Measurements from ENCODE around the gene PTPRF. TPM values are rescaled to one million over a fixed set of nuclear protein-coding genes. Genes with fewer than 3 reads are reported as not detected.

The PTPRF gene
- total RNA-seq, 1 donor, result 42.7 TPM

DNA sequence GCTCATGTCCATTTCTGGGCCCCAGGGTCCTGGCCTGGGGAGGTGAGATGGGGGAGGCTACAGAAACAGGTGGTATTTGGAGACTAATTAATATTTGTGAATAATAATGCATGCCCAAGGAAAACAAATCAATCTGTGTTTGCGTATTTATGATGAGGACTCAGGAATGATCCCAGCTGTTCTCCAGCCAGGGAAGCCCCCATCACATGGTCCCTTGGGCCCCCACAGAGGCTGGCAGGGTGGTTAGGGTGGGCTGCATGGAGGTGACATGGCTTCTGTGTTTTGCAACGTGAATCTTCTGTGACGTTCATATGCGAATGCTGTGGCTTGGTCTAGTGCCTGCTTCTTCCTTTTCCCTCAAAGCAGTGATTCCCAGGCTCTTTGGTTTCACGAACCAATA is 10.5 kb downstream of the PTPRF start:
- no peak overlapping the region for H3K4me3 ChIP-seq (ENCODE audit: low read depth, low read length)

DNA sequence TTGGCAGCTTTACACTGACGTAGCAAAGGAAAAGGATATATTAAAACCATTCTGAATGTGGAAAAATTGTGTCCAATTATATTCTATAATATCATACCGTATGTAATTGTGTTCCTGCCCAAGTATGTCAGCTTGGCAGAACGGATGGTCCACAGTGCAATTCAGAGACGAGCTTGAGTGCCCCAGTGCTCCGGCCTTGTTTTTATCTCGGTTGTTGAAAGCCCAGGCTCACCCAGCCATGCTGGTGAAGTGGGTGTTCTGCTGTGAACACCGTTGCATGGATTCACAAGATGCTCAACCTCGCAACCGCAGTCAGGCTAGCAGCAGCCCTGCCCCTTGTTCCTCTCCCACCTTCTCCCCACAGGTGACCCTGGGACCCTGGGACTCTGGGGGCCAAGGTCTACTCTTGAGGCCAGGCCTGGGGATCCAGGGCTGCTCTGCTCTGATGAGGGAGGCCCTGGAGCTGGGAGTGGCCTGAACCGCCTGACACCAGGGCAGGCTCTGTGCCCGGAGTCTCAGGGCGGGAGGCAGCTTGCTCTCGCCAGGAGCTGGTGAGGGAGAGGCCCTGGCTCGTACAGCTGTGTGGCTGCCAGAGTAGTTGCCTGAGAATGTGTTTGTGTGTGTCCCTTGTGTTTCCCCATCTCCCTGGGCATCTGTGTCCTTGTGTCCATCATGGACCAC is 11.2 kb downstream of the PTPRF start:
- TF ChIP-seq, protein P1, sequence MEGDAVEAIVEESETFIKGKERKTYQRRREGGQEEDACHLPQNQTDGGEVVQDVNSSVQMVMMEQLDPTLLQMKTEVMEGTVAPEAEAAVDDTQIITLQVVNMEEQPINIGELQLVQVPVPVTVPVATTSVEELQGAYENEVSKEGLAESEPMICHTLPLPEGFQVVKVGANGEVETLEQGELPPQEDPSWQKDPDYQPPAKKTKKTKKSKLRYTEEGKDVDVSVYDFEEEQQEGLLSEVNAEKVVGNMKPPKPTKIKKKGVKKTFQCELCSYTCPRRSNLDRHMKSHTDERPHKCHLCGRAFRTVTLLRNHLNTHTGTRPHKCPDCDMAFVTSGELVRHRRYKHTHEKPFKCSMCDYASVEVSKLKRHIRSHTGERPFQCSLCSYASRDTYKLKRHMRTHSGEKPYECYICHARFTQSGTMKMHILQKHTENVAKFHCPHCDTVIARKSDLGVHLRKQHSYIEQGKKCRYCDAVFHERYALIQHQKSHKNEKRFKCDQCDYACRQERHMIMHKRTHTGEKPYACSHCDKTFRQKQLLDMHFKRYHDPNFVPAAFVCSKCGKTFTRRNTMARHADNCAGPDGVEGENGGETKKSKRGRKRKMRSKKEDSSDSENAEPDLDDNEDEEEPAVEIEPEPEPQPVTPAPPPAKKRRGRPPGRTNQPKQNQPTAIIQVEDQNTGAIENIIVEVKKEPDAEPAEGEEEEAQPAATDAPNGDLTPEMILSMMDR (IDR thresholded peaks at IDR 0.05; ENCODE audit: insufficient read depth, low read depth, low read length), result no peak
- no peak for DNase-seq (ENCODE audit: low read depth)

More for the DNA sequence above, 10.5 kb downstream of the PTPRF start:
- TF ChIP-seq, protein P1 (IDR thresholded peaks at IDR 0.05; ENCODE audit: insufficient read depth, low read depth, low read length), result no peak
- DNase-seq (ENCODE audit: low read depth), result no peak

DNA sequence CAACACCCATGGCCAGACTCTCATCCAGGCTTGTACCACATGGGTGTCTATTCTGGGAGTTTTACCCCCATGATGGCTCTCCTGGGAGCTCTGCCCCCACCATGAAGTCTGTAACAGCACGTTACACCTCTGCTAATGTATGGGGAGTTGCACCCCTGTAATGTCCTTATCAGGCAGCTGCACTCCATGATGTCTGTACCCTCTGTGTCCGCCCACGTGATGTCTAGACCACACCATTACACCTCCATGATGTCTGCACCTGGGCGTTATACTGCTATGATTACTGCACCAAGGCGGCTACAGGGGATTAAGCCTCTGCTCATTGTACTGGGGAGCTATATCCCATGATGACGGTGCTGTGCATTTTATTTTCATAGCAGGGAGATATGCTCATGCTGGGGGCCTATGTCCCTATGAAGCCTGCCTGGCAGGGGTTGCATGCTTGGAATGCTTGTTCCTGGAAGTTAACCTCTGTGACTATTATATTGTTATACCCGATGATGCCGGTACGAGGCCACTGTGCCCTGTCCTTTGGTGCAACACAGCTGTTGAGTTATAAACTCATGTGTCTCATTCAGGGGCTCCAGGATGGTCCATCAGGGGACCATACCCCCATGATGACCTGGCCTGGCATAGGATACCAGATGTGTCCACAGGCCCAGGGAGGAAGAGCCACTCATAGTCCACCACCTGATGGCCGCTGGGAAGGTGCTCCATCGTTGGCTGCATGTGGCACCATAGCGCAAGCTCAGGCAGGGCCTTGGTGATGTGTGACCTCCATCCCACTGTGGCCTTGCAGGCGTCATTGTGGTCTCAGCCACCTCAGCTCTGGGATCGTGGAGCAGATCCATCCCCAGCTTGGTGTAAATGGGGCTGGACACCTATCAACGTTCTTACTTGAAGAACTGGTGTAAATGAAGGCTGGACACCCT is 12.1 kb downstream of the PTPRF start:
- no peak overlapping the region for H3K4me3 ChIP-seq (ENCODE audit: low read depth, low read length)
- TF ChIP-seq, protein P1 (IDR thresholded peaks at IDR 0.05; ENCODE audit: insufficient read depth, low read depth, low read length), result no peak
- DNase-seq (ENCODE audit: low read depth), result no peak

More for the DNA sequence above, 11.2 kb downstream of the PTPRF start:
- no peak overlapping the region for H3K4me3 ChIP-seq (ENCODE audit: low read depth, low read length)

DNA sequence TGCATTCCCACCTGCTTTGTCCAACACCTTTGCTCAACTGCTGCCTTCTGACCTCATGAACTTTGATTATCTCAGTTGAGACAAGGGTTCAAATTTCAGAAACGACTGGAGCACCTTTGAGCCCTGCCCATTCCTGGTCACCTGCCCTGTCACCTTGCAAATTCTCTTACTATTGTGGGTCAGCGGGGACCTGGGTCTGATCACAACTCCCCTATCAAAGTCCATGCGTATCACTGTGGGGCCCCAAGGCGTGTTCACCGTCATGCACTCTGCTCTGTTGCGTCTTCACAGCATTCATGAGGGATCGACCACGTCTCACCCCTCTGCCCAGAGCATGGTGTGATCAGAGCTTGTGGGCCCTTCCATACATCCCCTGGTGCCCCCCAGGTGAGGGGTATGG is 12.9 kb downstream of the PTPRF start:
- H3K4me3 ChIP-seq (ENCODE audit: low read depth, low read length), result no peak overlapping the region
- no peak for DNase-seq (ENCODE audit: low read depth)
- TF ChIP-seq, protein P1 (IDR thresholded peaks at IDR 0.05; ENCODE audit: insufficient read depth, low read depth, low read length), result no peak

DNA sequence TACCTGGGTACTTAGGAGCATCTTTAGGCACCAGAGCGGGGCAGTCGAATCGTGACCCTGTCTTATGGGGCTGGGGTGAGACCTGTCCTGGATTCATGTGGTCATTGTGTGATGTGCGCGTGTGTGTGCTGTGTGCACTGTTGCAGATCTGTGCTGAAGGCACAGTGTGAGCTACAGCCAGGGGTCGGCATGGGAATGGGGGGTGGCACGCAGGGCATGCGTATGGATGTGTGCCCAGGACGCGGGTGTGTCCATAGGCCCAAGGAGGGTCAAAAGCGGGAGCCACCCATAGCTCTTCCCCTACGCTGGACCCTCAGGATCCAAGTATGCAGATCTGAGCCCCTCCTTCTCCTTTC is 14.6 kb downstream of the PTPRF start:
- TF ChIP-seq, protein P1 (IDR thresholded peaks at IDR 0.05; ENCODE audit: insufficient read depth, low read depth, low read length), result no peak

DNA sequence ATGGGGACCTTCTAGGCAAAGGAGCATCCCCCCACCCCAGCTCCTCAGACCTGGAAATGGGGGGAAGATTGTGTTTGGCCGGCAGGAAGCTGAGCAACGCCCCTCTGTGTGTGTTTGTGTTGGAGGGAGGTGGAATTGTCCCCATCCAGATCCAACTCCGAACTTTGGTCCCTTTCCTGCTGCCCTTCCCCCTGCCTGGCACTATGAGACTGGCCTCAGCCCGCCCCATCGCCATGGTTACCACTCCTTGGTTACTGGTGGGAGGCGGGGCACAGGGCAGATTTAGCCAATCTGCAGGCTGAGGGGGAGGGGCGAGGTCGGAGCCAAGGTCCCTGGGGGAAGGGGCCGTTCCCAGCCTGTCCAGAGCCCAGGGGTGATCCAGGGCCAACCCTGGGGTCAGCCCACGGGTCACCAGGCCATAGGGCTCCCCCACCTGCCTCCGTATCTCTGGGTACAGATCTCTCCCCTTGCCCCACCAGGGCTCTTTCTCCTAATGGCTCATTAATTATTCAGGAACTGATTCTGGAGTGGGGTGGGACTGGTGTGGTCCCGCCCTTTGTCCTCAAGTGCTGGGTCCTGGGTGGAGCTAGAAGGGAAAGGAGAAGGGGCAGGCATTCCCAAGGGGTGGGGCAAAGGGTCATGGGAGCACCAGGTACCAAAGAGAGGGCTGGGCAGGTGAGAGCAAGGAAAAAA is 15.2 kb downstream of the PTPRF start:
- TF ChIP-seq, protein P1 (IDR thresholded peaks at IDR 0.05; ENCODE audit: insufficient read depth, low read depth, low read length), result no peak
- DNase-seq (ENCODE audit: low read depth), result peak; percentile 68
- no peak overlapping the region for H3K4me3 ChIP-seq (ENCODE audit: low read depth, low read length)

More for the DNA sequence above, 14.6 kb downstream of the PTPRF start:
- H3K4me3 ChIP-seq (ENCODE audit: low read depth, low read length), result no peak overlapping the region
- no peak for DNase-seq (ENCODE audit: low read depth)
